ENCODE measurements around the gene MDM2.

DNA sequence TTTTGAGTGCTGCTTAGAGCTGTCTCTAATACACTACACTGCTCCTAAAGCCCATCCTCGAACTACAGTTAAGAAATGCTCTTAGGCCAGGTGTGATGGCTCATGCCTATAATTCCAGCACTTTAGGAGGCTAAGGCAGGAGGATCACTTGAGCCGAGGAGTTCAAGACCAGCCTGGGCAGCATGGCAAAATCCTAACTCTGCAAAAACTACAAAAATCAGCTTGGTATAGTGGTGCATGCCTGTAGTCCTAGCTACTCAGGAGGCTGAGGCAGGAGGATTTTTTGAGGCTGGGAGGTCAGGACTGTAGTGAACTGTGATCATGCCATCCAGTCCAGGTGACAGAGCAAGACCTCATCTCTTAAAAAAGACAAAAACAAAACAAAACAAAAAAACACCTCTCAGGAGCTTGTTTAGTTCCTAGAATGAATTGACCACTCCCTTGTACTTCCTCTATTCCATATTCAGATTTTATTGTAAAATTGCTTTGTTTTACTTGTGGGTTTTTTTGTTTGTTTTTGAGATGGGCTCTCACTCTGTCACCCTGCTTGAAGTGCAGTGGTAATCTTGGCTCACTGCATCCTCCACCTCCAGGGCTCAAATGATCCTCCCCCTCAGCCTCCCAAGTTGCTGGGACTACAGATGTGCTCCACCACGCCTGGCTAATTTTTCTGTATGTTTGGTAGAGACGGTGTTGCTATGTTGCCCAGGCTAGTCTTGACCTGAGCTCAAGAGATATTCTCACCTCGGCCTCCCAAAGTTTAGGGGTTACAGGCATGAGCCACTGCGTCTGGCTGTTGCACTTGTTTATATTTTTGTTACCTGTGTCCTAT, 13.6 kb downstream of the MDM2 start:
- TF ChIP-seq, protein P1, sequence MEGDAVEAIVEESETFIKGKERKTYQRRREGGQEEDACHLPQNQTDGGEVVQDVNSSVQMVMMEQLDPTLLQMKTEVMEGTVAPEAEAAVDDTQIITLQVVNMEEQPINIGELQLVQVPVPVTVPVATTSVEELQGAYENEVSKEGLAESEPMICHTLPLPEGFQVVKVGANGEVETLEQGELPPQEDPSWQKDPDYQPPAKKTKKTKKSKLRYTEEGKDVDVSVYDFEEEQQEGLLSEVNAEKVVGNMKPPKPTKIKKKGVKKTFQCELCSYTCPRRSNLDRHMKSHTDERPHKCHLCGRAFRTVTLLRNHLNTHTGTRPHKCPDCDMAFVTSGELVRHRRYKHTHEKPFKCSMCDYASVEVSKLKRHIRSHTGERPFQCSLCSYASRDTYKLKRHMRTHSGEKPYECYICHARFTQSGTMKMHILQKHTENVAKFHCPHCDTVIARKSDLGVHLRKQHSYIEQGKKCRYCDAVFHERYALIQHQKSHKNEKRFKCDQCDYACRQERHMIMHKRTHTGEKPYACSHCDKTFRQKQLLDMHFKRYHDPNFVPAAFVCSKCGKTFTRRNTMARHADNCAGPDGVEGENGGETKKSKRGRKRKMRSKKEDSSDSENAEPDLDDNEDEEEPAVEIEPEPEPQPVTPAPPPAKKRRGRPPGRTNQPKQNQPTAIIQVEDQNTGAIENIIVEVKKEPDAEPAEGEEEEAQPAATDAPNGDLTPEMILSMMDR (IDR thresholded peaks at IDR 0.05): no peak
- TF ChIP-seq POLR2A (IDR thresholded peaks at IDR 0.05): no peak

Data from esophagus squamous epithelium (tissue), 4 donors.